ENCODE results near the gene SNX14.
A peak's percentile ranks its signal among the peaks of the same experiment; 100 is the strongest.
"Not testable (repeated sequence)": the region's sequence is repeated elsewhere in the genome, so short reads cannot be mapped to it uniquely, and the experiment has no call there.

SNX14 gene

DNA sequence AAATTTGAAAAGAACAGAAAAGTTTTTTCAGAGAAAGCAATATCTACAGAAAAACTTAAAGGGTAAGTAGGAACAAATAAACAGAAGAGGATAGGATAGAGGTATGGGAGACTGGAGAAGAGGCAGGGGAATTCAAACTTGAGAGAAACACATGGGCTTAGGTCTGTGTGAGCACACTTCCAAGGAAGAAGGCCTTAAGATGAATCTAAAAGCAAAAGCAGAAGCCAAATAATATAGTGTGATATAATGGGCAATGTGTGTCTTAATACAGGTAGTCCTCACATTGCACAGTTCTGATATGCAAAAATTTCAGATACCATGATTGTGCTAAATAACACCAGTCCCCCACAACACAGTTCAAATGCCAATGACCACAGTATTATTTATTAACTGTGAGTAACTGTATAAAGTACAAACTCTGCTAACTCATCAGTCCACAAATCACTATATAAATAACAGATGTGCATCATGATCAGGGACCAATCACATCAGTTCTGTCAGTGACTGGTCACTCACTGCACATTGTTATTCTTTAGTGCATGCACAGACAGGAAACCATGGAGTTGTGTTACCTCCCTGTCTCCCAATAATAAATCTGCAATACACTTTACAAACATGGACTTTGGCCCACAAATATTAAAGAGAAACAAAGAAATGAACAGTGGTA lies 18.6 kb downstream of the SNX14 start:
- no peak for TF ChIP-seq ZFP3 (CRISPR knock-in tag; IDR thresholded peaks at IDR 0.05)
- TF ChIP-seq GLIS3 (CRISPR knock-in tag; IDR thresholded peaks at IDR 0.05): no peak
- no peak for TF ChIP-seq OSR1 (CRISPR knock-in tag; IDR thresholded peaks at IDR 0.05)
- peak; percentile 90 for ATAC-seq

DNA sequence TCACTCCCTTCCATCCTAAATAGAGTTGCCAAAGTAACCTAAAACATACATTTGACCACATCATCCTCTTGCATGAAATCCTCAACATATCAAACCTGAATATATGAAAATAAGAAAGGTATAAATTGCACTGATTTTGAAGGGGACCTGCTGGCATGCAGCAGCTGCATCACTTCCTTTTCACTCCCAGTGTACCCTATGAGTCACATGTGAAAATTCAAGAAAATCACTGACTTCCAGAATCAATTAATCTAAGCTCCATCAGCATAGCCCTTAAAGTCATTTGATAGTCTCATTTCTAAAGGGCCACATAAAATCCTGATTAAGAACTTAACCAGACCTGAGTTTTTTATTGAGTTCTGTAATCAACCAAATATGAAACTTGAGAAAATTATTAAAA lies 24.3 kb downstream of the SNX14 start:
- peak; percentile 68 for ATAC-seq
- TF ChIP-seq ARNTL (CRISPR knock-in tag; IDR thresholded peaks at IDR 0.05; ENCODE audit: borderline replicate concordance, low read depth): no peak
- TF ChIP-seq RARB (CRISPR knock-in tag; IDR thresholded peaks at IDR 0.05): no peak
- no peak for TF ChIP-seq BACH2 (CRISPR knock-in tag; IDR thresholded peaks at IDR 0.05; ENCODE audit: borderline replicate concordance)
- TF ChIP-seq ZFP3 (CRISPR knock-in tag; IDR thresholded peaks at IDR 0.05): no peak
- TF ChIP-seq OSR1 (CRISPR knock-in tag; IDR thresholded peaks at IDR 0.05): no peak
- no peak for TF ChIP-seq ESRRG (CRISPR knock-in tag; IDR thresholded peaks at IDR 0.05)
- TF ChIP-seq ZC3H10 (CRISPR knock-in tag; IDR thresholded peaks at IDR 0.05): no peak
- TF ChIP-seq TOX (CRISPR knock-in tag; IDR thresholded peaks at IDR 0.05; ENCODE audit: borderline replicate concordance): no peak
- TF ChIP-seq ZNF565 (CRISPR knock-in tag; conservative IDR thresholded peaks at IDR 0.05; ENCODE audit: low read depth): no peak
- no peak for TF ChIP-seq TCF4 (CRISPR knock-in tag; IDR thresholded peaks at IDR 0.05; ENCODE audit: borderline replicate concordance)
- TF ChIP-seq, protein P1, sequence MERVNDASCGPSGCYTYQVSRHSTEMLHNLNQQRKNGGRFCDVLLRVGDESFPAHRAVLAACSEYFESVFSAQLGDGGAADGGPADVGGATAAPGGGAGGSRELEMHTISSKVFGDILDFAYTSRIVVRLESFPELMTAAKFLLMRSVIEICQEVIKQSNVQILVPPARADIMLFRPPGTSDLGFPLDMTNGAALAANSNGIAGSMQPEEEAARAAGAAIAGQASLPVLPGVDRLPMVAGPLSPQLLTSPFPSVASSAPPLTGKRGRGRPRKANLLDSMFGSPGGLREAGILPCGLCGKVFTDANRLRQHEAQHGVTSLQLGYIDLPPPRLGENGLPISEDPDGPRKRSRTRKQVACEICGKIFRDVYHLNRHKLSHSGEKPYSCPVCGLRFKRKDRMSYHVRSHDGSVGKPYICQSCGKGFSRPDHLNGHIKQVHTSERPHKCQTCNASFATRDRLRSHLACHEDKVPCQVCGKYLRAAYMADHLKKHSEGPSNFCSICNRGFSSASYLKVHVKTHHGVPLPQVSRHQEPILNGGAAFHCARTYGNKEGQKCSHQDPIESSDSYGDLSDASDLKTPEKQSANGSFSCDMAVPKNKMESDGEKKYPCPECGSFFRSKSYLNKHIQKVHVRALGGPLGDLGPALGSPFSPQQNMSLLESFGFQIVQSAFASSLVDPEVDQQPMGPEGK (CRISPR knock-in tag; IDR thresholded peaks at IDR 0.05; ENCODE audit: borderline replicate concordance): no peak
- TF ChIP-seq, protein P2, sequence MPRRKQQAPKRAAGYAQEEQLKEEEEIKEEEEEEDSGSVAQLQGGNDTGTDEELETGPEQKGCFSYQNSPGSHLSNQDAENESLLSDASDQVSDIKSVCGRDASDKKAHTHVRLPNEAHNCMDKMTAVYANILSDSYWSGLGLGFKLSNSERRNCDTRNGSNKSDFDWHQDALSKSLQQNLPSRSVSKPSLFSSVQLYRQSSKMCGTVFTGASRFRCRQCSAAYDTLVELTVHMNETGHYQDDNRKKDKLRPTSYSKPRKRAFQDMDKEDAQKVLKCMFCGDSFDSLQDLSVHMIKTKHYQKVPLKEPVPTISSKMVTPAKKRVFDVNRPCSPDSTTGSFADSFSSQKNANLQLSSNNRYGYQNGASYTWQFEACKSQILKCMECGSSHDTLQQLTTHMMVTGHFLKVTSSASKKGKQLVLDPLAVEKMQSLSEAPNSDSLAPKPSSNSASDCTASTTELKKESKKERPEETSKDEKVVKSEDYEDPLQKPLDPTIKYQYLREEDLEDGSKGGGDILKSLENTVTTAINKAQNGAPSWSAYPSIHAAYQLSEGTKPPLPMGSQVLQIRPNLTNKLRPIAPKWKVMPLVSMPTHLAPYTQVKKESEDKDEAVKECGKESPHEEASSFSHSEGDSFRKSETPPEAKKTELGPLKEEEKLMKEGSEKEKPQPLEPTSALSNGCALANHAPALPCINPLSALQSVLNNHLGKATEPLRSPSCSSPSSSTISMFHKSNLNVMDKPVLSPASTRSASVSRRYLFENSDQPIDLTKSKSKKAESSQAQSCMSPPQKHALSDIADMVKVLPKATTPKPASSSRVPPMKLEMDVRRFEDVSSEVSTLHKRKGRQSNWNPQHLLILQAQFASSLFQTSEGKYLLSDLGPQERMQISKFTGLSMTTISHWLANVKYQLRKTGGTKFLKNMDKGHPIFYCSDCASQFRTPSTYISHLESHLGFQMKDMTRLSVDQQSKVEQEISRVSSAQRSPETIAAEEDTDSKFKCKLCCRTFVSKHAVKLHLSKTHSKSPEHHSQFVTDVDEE (CRISPR knock-in tag; IDR thresholded peaks at IDR 0.05): no peak
- no peak for TF ChIP-seq ISL1 (CRISPR knock-in tag; IDR thresholded peaks at IDR 0.05)
- TF ChIP-seq SNAI2 (CRISPR knock-in tag; IDR thresholded peaks at IDR 0.05): no peak
- no peak for TF ChIP-seq CREB5 (CRISPR knock-in tag; IDR thresholded peaks at IDR 0.05; ENCODE audit: low read depth)
- TF ChIP-seq ZNF70 (CRISPR knock-in tag; IDR thresholded peaks at IDR 0.05): no peak

- TF ChIP-seq, protein P3, sequence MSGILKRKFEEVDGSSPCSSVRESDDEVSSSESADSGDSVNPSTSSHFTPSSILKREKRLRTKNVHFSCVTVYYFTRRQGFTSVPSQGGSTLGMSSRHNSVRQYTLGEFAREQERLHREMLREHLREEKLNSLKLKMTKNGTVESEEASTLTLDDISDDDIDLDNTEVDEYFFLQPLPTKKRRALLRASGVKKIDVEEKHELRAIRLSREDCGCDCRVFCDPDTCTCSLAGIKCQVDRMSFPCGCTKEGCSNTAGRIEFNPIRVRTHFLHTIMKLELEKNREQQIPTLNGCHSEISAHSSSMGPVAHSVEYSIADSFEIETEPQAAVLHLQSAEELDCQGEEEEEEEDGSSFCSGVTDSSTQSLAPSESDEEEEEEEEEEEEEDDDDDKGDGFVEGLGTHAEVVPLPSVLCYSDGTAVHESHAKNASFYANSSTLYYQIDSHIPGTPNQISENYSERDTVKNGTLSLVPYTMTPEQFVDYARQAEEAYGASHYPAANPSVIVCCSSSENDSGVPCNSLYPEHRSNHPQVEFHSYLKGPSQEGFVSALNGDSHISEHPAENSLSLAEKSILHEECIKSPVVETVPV (CRISPR knock-in tag; IDR thresholded peaks at IDR 0.05): no peak
- TF ChIP-seq, protein P4, sequence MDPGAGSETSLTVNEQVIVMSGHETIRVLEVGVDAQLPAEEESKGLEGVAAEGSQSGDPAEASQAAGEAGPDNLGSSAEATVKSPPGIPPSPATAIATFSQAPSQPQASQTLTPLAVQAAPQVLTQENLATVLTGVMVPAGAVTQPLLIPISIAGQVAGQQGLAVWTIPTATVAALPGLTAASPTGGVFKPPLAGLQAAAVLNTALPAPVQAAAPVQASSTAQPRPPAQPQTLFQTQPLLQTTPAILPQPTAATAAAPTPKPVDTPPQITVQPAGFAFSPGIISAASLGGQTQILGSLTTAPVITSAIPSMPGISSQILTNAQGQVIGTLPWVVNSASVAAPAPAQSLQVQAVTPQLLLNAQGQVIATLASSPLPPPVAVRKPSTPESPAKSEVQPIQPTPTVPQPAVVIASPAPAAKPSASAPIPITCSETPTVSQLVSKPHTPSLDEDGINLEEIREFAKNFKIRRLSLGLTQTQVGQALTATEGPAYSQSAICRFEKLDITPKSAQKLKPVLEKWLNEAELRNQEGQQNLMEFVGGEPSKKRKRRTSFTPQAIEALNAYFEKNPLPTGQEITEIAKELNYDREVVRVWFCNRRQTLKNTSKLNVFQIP (CRISPR knock-in tag; IDR thresholded peaks at IDR 0.05; ENCODE audit: borderline replicate concordance, low read depth): no peak
- TF ChIP-seq TCF4 (CRISPR knock-in tag; IDR thresholded peaks at IDR 0.05; ENCODE audit: borderline replicate concordance): no peak
- ATAC-seq: no peak
Measured at GRCh38 chr6:85568411-85568810, 25.2 kb downstream of the SNX14 start.

GRCh38 chr6:85565736-85566135 lies 27.9 kb downstream of the SNX14 start:
- TF ChIP-seq CSDC2 (CRISPR knock-in tag; IDR thresholded peaks at IDR 0.05) (no peak), ZNF565 (CRISPR knock-in tag; conservative IDR thresholded peaks at IDR 0.05; ENCODE audit: low read depth) (no peak), RARB (CRISPR knock-in tag; IDR thresholded peaks at IDR 0.05) (no peak), ISL1 (CRISPR knock-in tag; IDR thresholded peaks at IDR 0.05) (no peak), ZNF8 (CRISPR knock-in tag; IDR thresholded peaks at IDR 0.05) (no peak), ZFP3 (CRISPR knock-in tag; IDR thresholded peaks at IDR 0.05) (no peak), TOX (CRISPR knock-in tag; IDR thresholded peaks at IDR 0.05; ENCODE audit: borderline replicate concordance) (no peak)
- TF ChIP-seq, protein P4 (CRISPR knock-in tag; IDR thresholded peaks at IDR 0.05; ENCODE audit: borderline replicate concordance, low read depth): no peak

DNA sequence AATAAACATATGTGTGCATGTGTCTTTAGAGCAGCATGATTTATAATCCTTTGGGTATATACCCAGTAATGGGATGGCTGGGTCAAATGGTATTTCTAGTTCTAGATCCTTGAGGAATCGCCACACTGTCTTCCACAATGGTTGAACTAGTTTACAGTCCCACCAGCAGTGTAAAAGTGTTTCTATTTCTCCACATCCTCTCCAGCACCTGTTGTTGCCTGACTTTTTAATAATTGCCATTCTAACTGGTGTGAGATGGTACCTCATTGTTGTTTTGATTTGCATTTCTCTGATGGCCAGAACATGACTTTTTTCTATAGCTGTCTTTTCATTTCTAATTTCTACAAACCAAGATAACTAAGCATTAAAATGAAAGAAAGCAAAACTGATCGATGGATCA lies 29.4 kb downstream of the SNX14 start:
- ATAC-seq: not testable (repeated sequence)

More at GRCh38 chr6:85565736-85566135, 27.9 kb downstream of the SNX14 start:
- ATAC-seq: no peak
